Hepatocyte (in vitro differentiated cells): ENCODE results near the gene FAM32A.

Experiments
- CTCF ChIP-seq: fragments of 200-600 bp; sonication (generic); IDR thresholded peaks from 2 replicates; pipeline ENCODE4 v1.5.1; 2016; ENCODE audit warnings: antibody characterized with exemption, mild to moderate bottlenecking; ENCODE audit not compliant: poor library complexity
- EZH2 ChIP-seq: fragments of 200-600 bp; sonication (generic); IDR thresholded peaks from 2 replicates; pipeline ENCODE4 v1.6.1; 2016; ENCODE audit warnings: antibody characterized with exemption, mild to moderate bottlenecking, borderline replicate concordance
- EZH2phosphoT487 ChIP-seq: fragments of 200-600 bp; sonication (generic); IDR thresholded peaks from one replicate; pipeline ENCODE4 v1.6.1; 2018; ENCODE audit warnings: antibody characterized with exemption, mild to moderate bottlenecking, low read depth, moderate library complexity; ENCODE audit not compliant: unreplicated experiment, severe bottlenecking

- TF ChIP-seq CTCF (no peak), EZH2phosphoT487 (no peak), EZH2 (no peak)
These were observed 5.5 kb downstream of the FAM32A start for GRCh38 chr19:16190736-16191135.
